IMR-90 (cell line): ENCODE measurements around the gene NPL. TPM values are rescaled to one million over a fixed set of nuclear protein-coding genes. Genes with fewer than 3 reads are reported as not detected.

Source experiments
- ATAC-seq: fragments of 200-7000 bp; cut with Tn5 transposase; 2 replicates; pipeline ENCODE4 v1.9.1; 2020; ENCODE audit warnings: low read depth, mild to moderate bottlenecking, moderate library complexity
- Bru-seq: library from RNA; stranded (reverse); fragments of 400-500 nt; gene quantifications from one replicate; lab custom pipeline; 2021; lab: Mats Ljungman, UMichigan
- BruChase-seq, 2 experiments: library from RNA; stranded (reverse); fragments of 400-500 nt; gene quantifications; one replicate each; lab custom pipeline; 2021; lab: Mats Ljungman, UMichigan
- BruUV-seq: library from RNA; stranded (reverse); fragments of 400-500 nt; replicated peaks from 2 replicates; lab custom pipeline; 2021; lab: Mats Ljungman, UMichigan
- CTCF ChIA-PET: fragments of 300-600 bp; formaldehyde crosslinking; extraction: SDS; loops from one replicate; lab custom pipeline; 2021; ENCODE audit warnings: antibody characterized with exemption; lab: Yijun Ruan, JAX
- POLR2A ChIA-PET: fragments of 300-600 bp; sonication (Branson Sonifier 250); formaldehyde crosslinking; loops from one replicate; lab custom pipeline; 2022; ENCODE audit warnings: antibody characterized with exemption; ENCODE audit not compliant: unreplicated experiment; lab: Charles Lee
- DNase-seq: peaks from one replicate; pipeline ENCODE4 v3.0.0; 2013
- H2AFZ ChIP-seq: replicated peaks from 2 replicates; pipeline ENCODE3; 2013; ENCODE audit warnings: low read length, mild to moderate bottlenecking; ENCODE audit not compliant: poor library complexity
- H2AK5ac ChIP-seq: 2 replicates; pipeline ENCODE4 v1.6.1; 2013; ENCODE audit warnings: low read depth, low read length, inconsistent platforms
- H2AK9ac ChIP-seq: replicated peaks from 2 replicates; pipeline ENCODE3; 2013; ENCODE audit warnings: mild to moderate bottlenecking, low read depth, low read length, moderate library complexity; ENCODE audit not compliant: poor library complexity
- H2BK120ac ChIP-seq: 2 replicates; pipeline ENCODE4 v1.6.1; 2013; ENCODE audit warnings: low read depth, low read length, inconsistent platforms
- H2BK15ac ChIP-seq: 3 replicates; pipeline ENCODE4 v1.6.1; 2013; ENCODE audit warnings: low read depth, low read length, inconsistent platforms
- H2BK20ac ChIP-seq: 2 replicates; pipeline ENCODE4 v1.6.1; 2013; ENCODE audit warnings: low read depth, mild to moderate bottlenecking, inconsistent platforms, low read length, moderate library complexity
- H2BK5ac ChIP-seq: 2 replicates; pipeline ENCODE4 v1.6.1; 2013; ENCODE audit warnings: mild to moderate bottlenecking, low read depth, low read length, inconsistent platforms; ENCODE audit not compliant: poor library complexity, severe bottlenecking
- H3K14ac ChIP-seq: replicated peaks from 2 replicates; pipeline ENCODE4 v1.6.1; 2013; ENCODE audit warnings: low read depth, low read length, inconsistent platforms
- H3K18ac ChIP-seq: 2 replicates; pipeline ENCODE4 v1.6.1; 2013; ENCODE audit warnings: low read depth, low read length, control low read depth
- H3K23ac ChIP-seq: 2 replicates; pipeline ENCODE4 v1.6.1; 2013; ENCODE audit warnings: low read depth, low read length, inconsistent platforms
- H3K27ac ChIP-seq: 2 replicates; pipeline ENCODE4 v1.5.1; 2013; ENCODE audit warnings: mild to moderate bottlenecking, control low read depth, low read length; ENCODE audit not compliant: insufficient read depth
- H3K27me3 ChIP-seq: 2 replicates; pipeline ENCODE4 v1.6.1; 2013; ENCODE audit warnings: low read length; ENCODE audit not compliant: control insufficient read depth, insufficient read depth
- H3K36me3 ChIP-seq: 2 replicates; pipeline ENCODE4 v1.6.1; 2013; ENCODE audit warnings: low read length, mixed read lengths; ENCODE audit not compliant: control insufficient read depth, insufficient read depth
- H3K4ac ChIP-seq: 2 replicates; pipeline ENCODE4 v1.6.1; 2013; ENCODE audit warnings: low read depth, low read length, inconsistent platforms
- H3K4me1 ChIP-seq: 2 replicates; pipeline ENCODE4 v1.6.1; 2013; ENCODE audit warnings: low read length, mixed read lengths; ENCODE audit not compliant: control insufficient read depth, insufficient read depth
- H3K4me2 ChIP-seq: 2 replicates; pipeline ENCODE4 v1.6.1; 2013; ENCODE audit warnings: low read depth, mild to moderate bottlenecking, control low read depth, low read length, moderate library complexity
- H3K4me3 ChIP-seq: 2 replicates; pipeline ENCODE4 v1.5.1; 2013; ENCODE audit warnings: low read depth, mild to moderate bottlenecking, control low read depth, low read length, moderate library complexity; ENCODE audit not compliant: insufficient read depth
- H3K56ac ChIP-seq: 2 replicates; pipeline ENCODE4 v1.6.1; 2013; ENCODE audit warnings: low read length, inconsistent platforms; ENCODE audit not compliant: insufficient read depth; ENCODE audit errors: extremely low read depth
- H3K79me1 ChIP-seq, 2 experiments: 2 replicates each; pipeline ENCODE4 v1.6.1; 2013; ENCODE audit warnings: low read length in 2 of 2, inconsistent platforms in 1 of 2, low read depth in 1 of 2
- H3K9ac ChIP-seq: 2 replicates; pipeline ENCODE4 v1.6.1; 2013; ENCODE audit warnings: low read depth, low read length, control low read depth
- H3K9me1 ChIP-seq: 2 replicates; pipeline ENCODE4 v1.6.1; 2013; ENCODE audit warnings: low read length, inconsistent platforms; ENCODE audit not compliant: insufficient read depth
- H3K9me3 ChIP-seq: 2 replicates; pipeline ENCODE4 v1.6.1; 2013; ENCODE audit warnings: low read length; ENCODE audit not compliant: control insufficient read depth, insufficient read depth
- H4K20me1 ChIP-seq: 2 replicates; pipeline ENCODE4 v1.6.1; 2013; ENCODE audit warnings: low read length, inconsistent platforms; ENCODE audit not compliant: insufficient read depth
- H4K5ac ChIP-seq: 2 replicates; pipeline ENCODE4 v1.6.1; 2013; ENCODE audit warnings: mild to moderate bottlenecking, low read depth, low read length, control low read depth
- H4K8ac ChIP-seq, 2 experiments: 2 replicates each; pipeline ENCODE4 v1.6.1; 2013; ENCODE audit warnings: low read depth in 2 of 2, low read length in 2 of 2, control low read depth in 1 of 2, inconsistent platforms in 1 of 2
- H4K91ac ChIP-seq: 2 replicates; pipeline ENCODE4 v1.6.1; 2013; ENCODE audit warnings: low read depth, low read length, inconsistent platforms; ENCODE audit not compliant: insufficient read depth
- CEBPB ChIP-seq: IDR thresholded peaks from 2 replicates; pipeline ENCODE4 v1.6.1; 2012; ENCODE audit warnings: low read depth, low read length, improper control_type of control experiment
- CHD1 ChIP-seq: IDR thresholded peaks from 2 replicates; pipeline ENCODE4 v1.6.1; 2012; ENCODE audit warnings: low read depth, low read length, improper control_type of control experiment
- ELK1 ChIP-seq: fragments of 150-350 bp; IDR thresholded peaks from 2 replicates; pipeline ENCODE4 v1.6.1; 2016; ENCODE audit warnings: low read depth, mild to moderate bottlenecking, low read length, moderate library complexity, borderline replicate concordance
- FOS ChIP-seq: fragments of 150-350 bp; IDR thresholded peaks from 2 replicates; pipeline ENCODE4 v1.6.1; 2016; ENCODE audit warnings: low read depth, low read length
- MAZ ChIP-seq: IDR thresholded peaks from 2 replicates; pipeline ENCODE4 v1.6.1; 2012; ENCODE audit warnings: low read depth, mild to moderate bottlenecking, low read length, improper control_type of control experiment, moderate library complexity, borderline replicate concordance
- MXI1 ChIP-seq: IDR thresholded peaks from 2 replicates; pipeline ENCODE4 v1.6.1; 2012; ENCODE audit warnings: low read depth, mild to moderate bottlenecking, low read length, moderate library complexity, borderline replicate concordance
- NFE2L2 ChIP-seq: fragments of 150-350 bp; IDR thresholded peaks from 2 replicates; pipeline ENCODE4 v1.6.1; 2016; ENCODE audit warnings: low read depth, mild to moderate bottlenecking, low read length
- RAD21 ChIP-seq: IDR thresholded peaks from 2 replicates; pipeline ENCODE4 v1.6.1; 2012; ENCODE audit warnings: low read length, improper control_type of control experiment
- RCOR1 ChIP-seq: IDR thresholded peaks from 2 replicates; pipeline ENCODE4 v1.6.1; 2012; ENCODE audit warnings: mild to moderate bottlenecking, low read length, improper control_type of control experiment; ENCODE audit not compliant: insufficient replicate concordance
- RFX5 ChIP-seq: IDR thresholded peaks from 2 replicates; pipeline ENCODE4 v1.8.0; 2012; ENCODE audit warnings: low read depth, mild to moderate bottlenecking, low read length, moderate library complexity
- SMC3 ChIP-seq: fragments of 150-350 bp; IDR thresholded peaks from 2 replicates; pipeline ENCODE4 v1.6.1; 2016; ENCODE audit warnings: low read depth, mild to moderate bottlenecking, antibody characterized with exemption, low read length, moderate library complexity
- WGBS, 2 experiments: methylation state at CpG; one replicate each; pipeline versions ENCODE4 v1.1.5 to v1.1.7; 2013; ENCODE audit warnings: missing lambda C conversion rate in 2 of 2; ENCODE audit not compliant: insufficient read length in 1 of 2; ENCODE audit errors: extremely low coverage in 2 of 2; 5-methylcytosine and 5-hydroxymethylcytosine counted together
- dilution Hi-C: fragments of 300-500 bp; cut with HindIII; formaldehyde crosslinking; loops from one replicate; pipeline ENCODE4 v1.14.3; 2018; ENCODE audit warnings: low sequenced_read_pairs; ENCODE audit not compliant: unreplicated experiment
- in situ Hi-C: fragments of 300-500 bp; cut with MboI; formaldehyde crosslinking; loops from 3 replicates; pipeline ENCODE4 v1.14.3; 2019; ENCODE audit warnings: low sequenced_read_pairs, inconsistent platforms, mixed read lengths
- intact Hi-C: fragments of 100-400 bp; cut with micrococcal nuclease; formaldehyde crosslinking; loops from 2 replicates; pipeline ENCODE4 v1.10.0; 2022
- long read RNA-seq: library from polyadenylated mRNA; unstranded; transcript quantifications from one replicate; pipeline ENCODE4 v2.0.0, GENCODE V29; 2021; ENCODE audit not compliant: unreplicated experiment
- polyA plus RNA-seq, 3 experiments: library from polyadenylated mRNA; depleted of rRNA; stranded (reverse); fragments of >200 nt; gene quantifications; 2 replicates each; pipeline ENCODE4 v1.2.3, GENCODE V29; 2012; ENCODE audit warnings: low replicate concordance in 1 of 3
- total RNA-seq: library from RNA; depleted of rRNA; stranded (reverse); fragments of >200 nt; gene quantifications from 2 replicates; pipeline ENCODE4 v1.2.3, GENCODE V29; 2012; rRNA removed

NPL gene, protein sequence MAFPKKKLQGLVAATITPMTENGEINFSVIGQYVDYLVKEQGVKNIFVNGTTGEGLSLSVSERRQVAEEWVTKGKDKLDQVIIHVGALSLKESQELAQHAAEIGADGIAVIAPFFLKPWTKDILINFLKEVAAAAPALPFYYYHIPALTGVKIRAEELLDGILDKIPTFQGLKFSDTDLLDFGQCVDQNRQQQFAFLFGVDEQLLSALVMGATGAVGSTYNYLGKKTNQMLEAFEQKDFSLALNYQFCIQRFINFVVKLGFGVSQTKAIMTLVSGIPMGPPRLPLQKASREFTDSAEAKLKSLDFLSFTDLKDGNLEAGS
- total RNA-seq (0.36 and 0.83 TPM in 2 replicates), polyA plus RNA-seq (2012; rRNA removed) (0.63 and 0.68 TPM in 2 replicates), Bru-seq, nascent RNA (percentile 31 among the genes with signal in this experiment), BruChase-seq, experiment 1, labeled RNA remaining after a 6-hour chase (percentile 31 among the genes with signal in this experiment), BruChase-seq, experiment 2, labeled RNA remaining after a 2-hour chase (percentile 30 among the genes with signal in this experiment)
- 0.05 and 0.11 TPM in 2 replicates for polyA plus RNA-seq (2012; cell fraction: cytosol; rRNA removed)
- polyA plus RNA-seq (2012; cell fraction: nucleus; rRNA removed; ENCODE audit: low replicate concordance): 0.12 and 1.9 TPM in 2 replicates
- long read RNA-seq, partial matches to known transcripts: 0 of 1 reads
- long read RNA-seq, other reads (novel, unspliced or antisense): 1 of 1 reads

- peaks cover 35% of the 10 kb centered on the region for H3K27me3 ChIP-seq
- H3K14ac ChIP-seq: 0 out of 2 replicates have a peak within 1 kb of the TSS, but pooled peaks have one; percentile 58
- no peak within 1 kb of the TSS for H3K27ac ChIP-seq
- no peaks in the 10 kb centered on the region for H3K79me1 ChIP-seq
- peak within 1 kb of the TSS; percentile 51; the same call in 1 of the 2 replicates for H3K56ac ChIP-seq
- H3K4me3 ChIP-seq: peak within 1 kb of the TSS; percentile 79
- intact Hi-C loops (loop anchor here (5.0 kb wide), 2 partner anchors 702 to 1312 kb away; no protein-coding TSS in a partner anchor), in situ Hi-C loops (loop anchor here (10.0 to 25.0 kb wide), 2 partner anchors 345 to 702 kb away; no protein-coding TSS in a partner anchor), dilution Hi-C loops (no loop called here)
- no peak within 1 kb of the TSS for H2AK5ac ChIP-seq
- H2BK5ac ChIP-seq: no peak within 1 kb of the TSS
- peak within 1 kb of the TSS; percentile 100 for H3K4me2 ChIP-seq
- H4K20me1 ChIP-seq: no peaks in the 10 kb centered on the region
- H4K5ac ChIP-seq: no peak within 1 kb of the TSS; the same call in 1 of the 2 replicates
- H2BK20ac ChIP-seq: no peak within 1 kb of the TSS
- H4K8ac ChIP-seq: peak within 1 kb of the TSS; percentile 64 to 81; a peak in 2 of 4 replicates
- no TSS peak for BruUV-seq
- H4K91ac ChIP-seq: no peak within 1 kb of the TSS; the same call in 1 of the 2 replicates
- H3K4ac ChIP-seq: peak within 1 kb of the TSS; percentile 24
- H3K9me1 ChIP-seq: no peaks in the 10 kb centered on the region
- ChIA-PET CTCF (interaction anchor here (0.6 to 0.8 kb wide), 2 partner anchors 57 to 191 kb away, joined by 3 to 4 read pairs; no protein-coding TSS in a partner anchor), POLR2A (no interaction called here)
- H3K36me3 ChIP-seq: no peaks in the 10 kb centered on the region
- peak within 1 kb of the TSS; percentile 74 for H3K9ac ChIP-seq
- DNase-seq (peak; percentile 50), ATAC-seq (peak; percentile 96)
- H2BK15ac ChIP-seq: no peak within 1 kb of the TSS
- H2BK120ac ChIP-seq: 0 out of 2 replicates have a peak within 1 kb of the TSS, but pooled peaks have one; percentile 33
- no peaks in the 10 kb centered on the region for H3K4me1 ChIP-seq
- no peak within 1 kb of the TSS for H2AK9ac ChIP-seq
- no peaks in the 10 kb centered on the region for H3K9me3 ChIP-seq
- H3K18ac ChIP-seq: no peak within 1 kb of the TSS
- peak within 1 kb of the TSS; percentile 90 for H2AFZ ChIP-seq
- no peak within 1 kb of the TSS for H3K23ac ChIP-seq
- WGBS, 2 experiments: 0% methylated on average over 23 of the region's 93 CpGs; no CpG with 5 or more reads in 1 of the 2 experiments
- TF ChIP-seq NFE2L2 (no peak), MXI1 (peak; percentile 63; the same call in 1 of the 2 replicates), FOS (no peak), RFX5 (no peak), CHD1 (no peak), ELK1 (no peak), MAZ (no peak), CEBPB (no peak), SMC3 (no peak), RCOR1 (no peak), RAD21 (no peak)
These were observed at the start of gene NPL for GRCh38 chr1:182789138-182790076. TSS of gene NPL (plus strand) at chr1:182789773. CDS start at chr1:182794372, 4,599 bp downstream.
